HG02571 (cell line): ENCODE results near the gene MINDY4.

Experiments
- ATAC-seq: cut with Tn5 transposase; IDR thresholded peaks from one replicate; pipeline ENCODE4 v1.9.1; 2021; ENCODE audit warnings: mild to moderate bottlenecking, moderate library complexity; ENCODE audit not compliant: unreplicated experiment

Gene MINDY4

GRCh38 chr7:30912021-30912730, 141.0 kb downstream of the MINDY4 start:
- no peak for ATAC-seq

DNA sequence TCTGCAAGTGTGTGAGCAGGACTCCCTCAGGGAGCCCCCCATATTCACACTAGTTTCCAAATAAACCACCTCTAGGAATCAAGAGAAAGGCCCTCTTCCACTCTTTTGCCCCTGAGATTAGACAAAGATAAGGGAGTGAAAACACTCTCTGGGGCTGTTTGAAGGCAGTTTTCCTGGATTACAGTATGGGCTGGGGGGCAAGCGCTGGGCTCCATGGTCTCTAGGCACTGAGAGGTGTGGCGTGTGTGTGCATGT, 141.4 kb downstream of the MINDY4 start:
- no peak for ATAC-seq

GRCh38 chr7:30912986-30913811, 142.0 kb downstream of the MINDY4 start:
- ATAC-seq: no peak

- no peak for ATAC-seq
Measured at GRCh38 chr7:30913821-30914515, 142.8 kb downstream of the MINDY4 start.

DNA sequence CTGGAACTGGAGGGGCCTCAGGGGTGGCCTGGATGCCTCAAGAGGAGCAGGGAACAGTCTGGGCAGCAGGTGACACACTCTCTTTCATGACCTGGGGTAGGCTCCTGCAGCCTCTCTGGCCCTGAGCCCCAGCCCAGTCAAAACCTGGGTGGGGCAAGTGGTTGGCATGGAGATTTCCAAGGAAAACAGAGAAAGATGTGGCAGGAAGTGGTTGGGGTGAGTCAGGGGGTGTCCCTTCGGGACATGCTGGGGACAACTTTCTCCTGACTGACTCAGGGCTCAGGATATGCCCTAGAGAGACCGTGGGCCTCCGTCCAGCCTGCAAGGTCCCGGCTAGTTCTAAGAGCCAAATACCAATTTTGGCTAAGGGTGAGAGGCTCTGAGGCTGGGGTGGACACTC, 143.4 kb downstream of the MINDY4 start:
- ATAC-seq: no peak

- no peak for ATAC-seq
Measured at GRCh38 chr7:30915005-30915601, 143.9 kb downstream of the MINDY4 start.

GRCh38 chr7:30915751-30916150, 144.5 kb downstream of the MINDY4 start:
- no peak for ATAC-seq

- ATAC-seq: no peak
Measured at GRCh38 chr7:30916255-30916654, 145.0 kb downstream of the MINDY4 start.

- ATAC-seq: no peak
Measured at GRCh38 chr7:30916767-30917166, 145.6 kb downstream of the MINDY4 start.

DNA sequence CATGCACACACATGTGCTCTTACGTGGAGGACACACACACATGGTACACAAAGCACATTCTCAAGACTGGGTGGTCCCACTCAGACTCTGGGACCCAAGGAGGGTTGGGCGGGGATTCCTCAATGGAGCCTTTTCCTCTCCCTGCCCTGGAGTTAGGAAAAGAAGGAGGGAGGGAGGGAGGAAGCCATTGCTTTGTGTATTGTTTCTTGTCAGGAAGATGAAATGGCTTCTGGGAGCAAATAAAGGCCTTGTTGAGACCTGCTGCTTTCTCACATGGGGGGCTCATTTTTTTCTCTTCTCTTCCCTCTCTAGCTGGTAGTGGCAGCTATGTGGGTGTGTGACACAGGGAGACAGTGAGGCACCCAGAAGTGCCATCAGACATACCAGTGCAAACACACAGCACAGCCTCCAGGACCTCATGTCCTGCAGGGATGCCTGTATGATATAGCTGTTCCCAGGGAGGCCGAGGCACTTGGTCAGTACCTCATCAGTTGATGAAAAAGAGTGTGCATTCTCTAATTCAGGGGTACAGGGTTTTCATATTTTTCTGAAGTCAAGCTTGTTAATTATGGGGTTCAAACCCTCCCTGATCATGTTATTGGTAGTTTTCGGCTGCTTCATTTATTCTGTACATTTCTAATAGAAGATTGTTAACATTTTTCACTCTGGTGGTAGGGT, 146.1 kb downstream of the MINDY4 start:
- ATAC-seq: no peak

DNA sequence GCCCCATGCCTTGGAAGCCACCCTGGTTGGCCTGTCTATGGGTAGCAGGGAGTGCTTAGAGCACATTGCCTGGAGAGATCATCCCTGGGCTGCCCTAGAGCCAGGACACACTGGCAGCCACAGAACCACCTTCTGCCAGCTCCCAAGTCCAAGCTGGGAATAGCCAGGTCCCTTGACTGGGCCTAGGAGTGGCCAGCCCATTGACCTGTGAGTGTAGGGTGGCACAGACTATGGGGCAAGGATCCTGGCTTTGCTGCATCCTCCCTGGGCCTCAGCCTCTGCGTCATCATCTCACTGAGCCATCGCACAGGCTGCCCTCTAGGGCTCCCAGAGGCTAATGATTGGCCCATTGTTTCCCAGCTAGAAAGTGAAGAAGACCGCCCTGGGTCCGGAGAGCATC, 147.5 kb downstream of the MINDY4 start:
- no peak for ATAC-seq

GRCh38 chr7:30920021-30920583, 148.9 kb downstream of the MINDY4 start:
- no peak for ATAC-seq

- no peak for ATAC-seq
Measured at GRCh38 chr7:30920584-30921539, 149.6 kb downstream of the MINDY4 start.

- ATAC-seq: no peak
Measured at GRCh38 chr7:30921540-30922401, 150.6 kb downstream of the MINDY4 start.

GRCh38 chr7:30922596-30922995, 151.4 kb downstream of the MINDY4 start:
- ATAC-seq: no peak

DNA sequence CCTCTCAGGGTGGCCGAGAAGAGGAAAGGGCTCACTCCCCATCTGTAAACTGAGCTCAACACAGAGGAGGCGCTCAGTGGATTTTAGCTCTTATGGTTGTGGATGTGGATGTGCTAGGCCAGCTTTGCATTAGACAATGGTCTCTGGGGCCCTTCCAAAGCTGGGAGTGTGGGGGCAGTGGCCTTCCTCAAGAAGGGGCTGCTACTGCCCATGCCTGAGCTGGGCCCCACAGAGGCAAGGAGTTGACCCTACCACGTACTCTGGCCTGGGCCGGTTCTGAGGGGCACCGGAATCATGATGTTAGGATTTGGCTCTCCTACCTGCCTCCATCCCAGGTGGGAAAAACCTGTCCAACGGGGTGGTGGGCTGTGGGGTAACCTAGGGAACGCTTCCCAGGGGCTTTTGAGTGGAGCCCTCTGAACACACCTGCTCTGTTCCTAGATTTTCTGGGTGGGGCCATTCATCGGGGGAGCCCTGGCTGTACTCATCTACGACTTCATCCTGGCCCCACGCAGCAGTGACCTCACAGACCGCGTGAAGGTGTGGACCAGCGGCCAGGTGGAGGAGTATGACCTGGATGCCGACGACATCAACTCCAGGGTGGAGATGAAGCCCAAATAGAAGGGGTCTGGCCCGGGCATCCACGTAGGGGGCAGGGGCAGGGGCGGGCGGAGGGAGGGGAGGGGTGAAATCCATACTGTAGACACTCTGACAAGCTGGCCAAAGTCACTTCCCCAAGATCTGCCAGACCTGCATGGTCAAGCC, 152.0 kb downstream of the MINDY4 start:
- ATAC-seq: no peak

DNA sequence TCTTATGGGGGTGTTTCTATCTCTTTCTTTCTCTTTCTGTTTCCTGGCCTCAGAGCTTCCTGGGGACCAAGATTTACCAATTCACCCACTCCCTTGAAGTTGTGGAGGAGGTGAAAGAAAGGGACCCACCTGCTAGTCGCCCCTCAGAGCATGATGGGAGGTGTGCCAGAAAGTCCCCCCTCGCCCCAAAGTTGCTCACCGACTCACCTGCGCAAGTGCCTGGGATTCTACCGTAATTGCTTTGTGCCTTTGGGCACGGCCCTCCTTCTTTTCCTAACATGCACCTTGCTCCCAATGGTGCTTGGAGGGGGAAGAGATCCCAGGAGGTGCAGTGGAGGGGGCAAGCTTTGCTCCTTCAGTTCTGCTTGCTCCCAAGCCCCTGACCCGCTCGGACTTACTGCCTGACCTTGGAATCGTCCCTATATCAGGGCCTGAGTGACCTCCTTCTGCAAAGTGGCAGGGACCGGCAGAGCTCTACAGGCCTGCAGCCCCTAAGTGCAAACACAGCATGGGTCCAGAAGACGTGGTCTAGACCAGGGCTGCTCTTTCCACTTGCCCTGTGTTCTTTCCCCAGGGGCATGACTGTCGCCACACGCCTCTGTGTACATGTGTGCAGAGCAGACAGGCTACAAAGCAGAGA, 152.7 kb downstream of the MINDY4 start:
- no peak for ATAC-seq
